Measurements from ENCODE around the gene F13A1.

DNA sequence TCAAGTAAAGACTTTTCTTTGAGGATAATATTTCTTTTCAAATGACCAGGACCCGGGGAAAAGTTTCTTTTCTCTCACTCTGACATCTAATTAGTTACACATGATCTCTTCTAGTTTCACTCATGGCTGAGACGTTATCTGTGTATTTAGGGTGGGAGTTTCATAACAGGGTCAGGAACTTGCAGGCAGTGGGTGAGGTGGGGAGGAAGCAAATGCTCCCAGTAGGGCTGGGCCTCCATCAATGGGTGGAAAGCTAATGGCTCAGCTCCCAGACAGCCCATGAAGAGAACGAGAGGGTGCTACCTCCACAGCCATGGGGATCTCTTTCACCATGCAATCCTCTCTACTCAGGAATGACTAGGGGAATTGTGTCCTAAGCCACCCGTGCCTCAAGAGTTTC, 119.3 kb downstream of the F13A1 start:
- TF ChIP-seq, protein P1, sequence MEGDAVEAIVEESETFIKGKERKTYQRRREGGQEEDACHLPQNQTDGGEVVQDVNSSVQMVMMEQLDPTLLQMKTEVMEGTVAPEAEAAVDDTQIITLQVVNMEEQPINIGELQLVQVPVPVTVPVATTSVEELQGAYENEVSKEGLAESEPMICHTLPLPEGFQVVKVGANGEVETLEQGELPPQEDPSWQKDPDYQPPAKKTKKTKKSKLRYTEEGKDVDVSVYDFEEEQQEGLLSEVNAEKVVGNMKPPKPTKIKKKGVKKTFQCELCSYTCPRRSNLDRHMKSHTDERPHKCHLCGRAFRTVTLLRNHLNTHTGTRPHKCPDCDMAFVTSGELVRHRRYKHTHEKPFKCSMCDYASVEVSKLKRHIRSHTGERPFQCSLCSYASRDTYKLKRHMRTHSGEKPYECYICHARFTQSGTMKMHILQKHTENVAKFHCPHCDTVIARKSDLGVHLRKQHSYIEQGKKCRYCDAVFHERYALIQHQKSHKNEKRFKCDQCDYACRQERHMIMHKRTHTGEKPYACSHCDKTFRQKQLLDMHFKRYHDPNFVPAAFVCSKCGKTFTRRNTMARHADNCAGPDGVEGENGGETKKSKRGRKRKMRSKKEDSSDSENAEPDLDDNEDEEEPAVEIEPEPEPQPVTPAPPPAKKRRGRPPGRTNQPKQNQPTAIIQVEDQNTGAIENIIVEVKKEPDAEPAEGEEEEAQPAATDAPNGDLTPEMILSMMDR (IDR thresholded peaks at IDR 0.05), result no peak
- TF ChIP-seq TEAD4 (IDR thresholded peaks at IDR 0.05; ENCODE audit: borderline replicate concordance, insufficient read depth), result no peak
- no peak for TF ChIP-seq RXRA (IDR thresholded peaks at IDR 0.05; ENCODE audit: borderline replicate concordance, low read depth)
- TF ChIP-seq, protein P2, sequence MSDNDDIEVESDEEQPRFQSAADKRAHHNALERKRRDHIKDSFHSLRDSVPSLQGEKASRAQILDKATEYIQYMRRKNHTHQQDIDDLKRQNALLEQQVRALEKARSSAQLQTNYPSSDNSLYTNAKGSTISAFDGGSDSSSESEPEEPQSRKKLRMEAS (IDR thresholded peaks at IDR 0.05; ENCODE audit: low read depth), result no peak
- no peak for TF ChIP-seq TCF12 (IDR thresholded peaks at IDR 0.05)
- TF ChIP-seq GABPA (IDR thresholded peaks at IDR 0.05; ENCODE audit: low read depth), result no peak

Data from SK-N-SH (cell line).